GM19324 (cell line): ENCODE measurements around the gene DPCD.

Experiments used
- ATAC-seq: cut with Tn5 transposase; IDR thresholded peaks from one replicate; pipeline ENCODE4 v1.9.1; 2021; ENCODE audit warnings: mild to moderate bottlenecking, moderate library complexity; ENCODE audit not compliant: unreplicated experiment, low FRiP score

Gene DPCD

DNA sequence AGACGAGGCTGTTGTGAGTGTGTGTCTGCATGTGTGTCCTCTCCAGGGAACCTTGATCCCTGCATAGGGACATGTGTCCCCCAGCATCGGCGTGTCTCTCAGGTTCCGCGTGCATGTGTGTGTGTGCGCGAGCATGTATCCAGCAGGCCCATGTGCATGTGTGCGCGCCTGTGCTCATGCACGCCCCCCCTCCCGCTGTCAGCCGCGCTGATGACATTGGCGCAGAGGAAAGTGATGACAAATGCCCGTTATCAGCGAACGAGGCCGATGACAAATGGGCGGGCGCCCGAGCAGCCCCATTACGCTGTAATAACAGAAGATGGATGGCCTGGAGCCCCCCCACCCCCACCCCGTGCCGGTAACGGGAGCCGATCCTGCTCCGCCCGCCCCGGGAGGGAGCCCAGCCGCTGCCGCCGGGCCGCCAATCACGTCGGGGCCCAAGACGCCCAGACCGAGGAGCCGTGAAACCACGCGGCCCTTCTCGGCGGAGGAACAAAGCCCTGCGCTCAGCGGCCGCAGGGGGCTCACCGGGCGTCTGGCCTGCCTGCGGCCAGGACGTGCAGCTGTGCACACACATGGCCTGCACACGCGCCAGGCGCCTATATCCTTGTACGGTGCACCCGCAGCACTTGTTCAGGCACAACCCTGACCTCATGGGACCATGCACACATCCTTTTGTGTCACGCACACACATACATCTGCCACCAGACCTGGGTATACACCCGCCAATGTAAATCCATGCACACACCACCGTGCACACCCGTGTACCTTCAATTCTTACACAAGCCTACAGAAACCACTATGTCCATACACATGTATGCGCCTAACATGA is 21.6 kb upstream of the DPCD start:
- no peak for ATAC-seq

DNA sequence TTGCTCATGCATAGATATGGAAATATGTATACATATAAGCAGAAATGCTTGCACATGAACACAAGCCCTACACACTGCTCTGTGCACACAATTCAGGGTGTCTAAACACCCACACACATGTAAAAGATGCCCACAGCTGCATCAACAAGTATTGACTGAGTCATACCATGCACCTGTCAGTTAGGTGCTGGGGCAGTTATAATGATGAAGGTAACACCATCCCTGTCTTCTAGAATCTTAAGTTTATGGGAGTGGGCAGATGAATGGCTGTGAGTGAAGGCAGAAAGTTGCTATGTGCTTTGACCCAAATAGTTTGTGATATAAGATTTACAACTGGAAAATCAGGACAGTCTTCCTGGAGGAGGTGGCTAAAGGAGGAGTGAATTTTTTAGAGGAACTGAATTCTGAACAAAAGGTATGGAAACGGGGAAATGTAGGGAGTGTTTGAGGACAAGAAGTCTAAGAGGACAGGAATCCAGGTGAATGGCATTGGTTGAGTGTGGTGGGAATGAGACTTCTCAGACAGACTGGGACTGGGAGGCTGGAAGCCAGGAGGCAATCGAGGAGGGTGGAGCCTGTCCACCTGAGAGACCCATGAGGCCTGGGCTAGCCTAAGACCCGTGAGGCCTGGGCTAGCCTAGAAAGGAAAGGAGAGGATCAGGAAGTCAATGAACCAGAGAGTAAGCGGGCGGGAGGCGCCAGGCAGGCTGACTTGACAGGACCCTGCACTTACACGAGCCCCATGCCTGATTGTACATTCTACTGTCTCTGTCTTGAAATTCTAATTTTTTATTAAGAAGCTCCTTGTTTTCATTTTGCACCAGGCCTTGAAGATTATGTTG is 20.7 kb upstream of the DPCD start:
- no peak for ATAC-seq

DNA sequence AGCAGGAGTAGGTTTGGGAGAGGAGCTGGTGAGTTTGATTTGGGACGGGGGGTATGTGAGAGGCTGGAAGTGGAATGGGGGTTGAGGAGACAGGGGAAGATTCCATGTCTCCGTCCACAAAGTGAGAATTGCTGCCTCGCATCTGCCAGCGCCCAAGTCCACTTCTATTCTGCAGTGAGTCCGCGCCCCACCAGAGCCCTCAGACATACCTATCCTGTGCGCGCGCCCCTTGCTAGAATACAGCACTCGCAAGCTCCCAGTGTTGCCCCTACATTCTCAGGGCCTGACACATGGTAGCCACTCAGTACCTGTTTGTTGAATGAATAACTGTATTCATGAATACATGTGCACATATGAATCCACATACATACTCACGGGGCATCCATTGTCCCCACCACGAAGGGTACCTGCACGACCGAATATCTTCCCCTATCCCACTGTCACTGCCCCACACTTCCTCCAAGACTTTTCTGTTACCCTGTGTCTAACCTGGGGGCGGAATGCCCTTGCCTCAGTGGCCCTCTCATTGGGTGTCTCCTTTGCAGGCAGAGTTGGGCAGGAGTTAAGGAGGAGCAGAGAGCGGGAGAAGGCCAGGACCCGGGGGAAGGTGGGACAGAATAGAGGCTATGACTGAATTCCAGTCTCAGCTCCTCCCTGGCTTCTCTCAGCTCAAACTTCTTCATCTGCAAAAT is 19.9 kb upstream of the DPCD start:
- no peak for ATAC-seq

DNA sequence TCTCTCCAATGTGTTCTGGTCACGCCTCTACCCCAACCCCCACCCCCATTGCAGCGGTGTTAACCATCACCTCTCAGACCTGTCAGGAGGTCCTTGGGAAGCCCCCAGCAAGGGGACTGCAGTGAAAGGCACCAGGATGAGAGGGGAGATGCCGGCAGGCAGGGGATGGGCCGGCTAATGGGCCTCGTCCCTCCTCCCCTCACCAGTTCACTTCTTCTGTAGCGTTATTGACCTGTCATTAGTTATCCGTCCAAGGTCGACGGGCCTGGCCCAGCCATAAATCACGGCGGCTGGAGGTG is 18.8 kb upstream of the DPCD start:
- ATAC-seq: no peak

DNA sequence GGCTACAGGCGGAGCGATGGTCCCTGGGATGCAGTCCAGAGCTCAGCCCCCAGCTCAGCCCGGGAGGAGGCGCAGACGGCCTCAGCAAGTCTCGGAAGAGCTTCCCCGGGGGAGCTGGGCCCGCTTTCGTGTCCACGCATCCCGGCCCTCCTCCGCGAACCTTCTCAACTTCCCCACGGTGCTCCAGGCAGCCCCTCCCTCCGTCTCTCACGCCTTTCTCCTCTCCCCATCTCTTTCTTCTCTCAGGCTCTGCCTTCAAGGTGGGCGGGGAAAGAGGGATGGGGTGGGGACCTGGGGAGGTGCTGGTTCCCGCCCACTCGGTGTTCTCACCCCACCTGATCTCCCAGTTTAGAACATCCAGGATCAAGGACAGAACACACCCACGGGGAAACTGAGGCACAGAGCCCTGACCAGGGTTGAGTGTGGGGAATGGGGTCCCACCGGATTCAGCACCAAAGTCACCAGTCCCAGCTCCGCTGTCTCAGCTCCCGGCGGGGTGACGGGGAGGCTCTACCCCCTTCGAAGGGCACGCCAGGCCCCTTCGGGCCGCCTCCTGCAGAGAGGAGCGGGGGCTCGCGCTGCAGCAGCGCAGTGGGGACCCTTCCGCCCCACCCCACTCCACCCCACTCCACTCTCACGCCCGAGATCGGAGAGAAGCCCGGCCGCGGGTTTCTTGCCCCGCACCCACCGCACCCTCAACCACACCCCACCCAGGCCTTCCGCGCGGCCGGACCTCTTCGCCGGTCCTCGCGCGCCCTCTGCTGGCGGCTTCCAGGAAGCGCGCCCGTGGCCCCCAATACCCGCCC is 18.3 kb upstream of the DPCD start:
- ATAC-seq: no peak

DNA sequence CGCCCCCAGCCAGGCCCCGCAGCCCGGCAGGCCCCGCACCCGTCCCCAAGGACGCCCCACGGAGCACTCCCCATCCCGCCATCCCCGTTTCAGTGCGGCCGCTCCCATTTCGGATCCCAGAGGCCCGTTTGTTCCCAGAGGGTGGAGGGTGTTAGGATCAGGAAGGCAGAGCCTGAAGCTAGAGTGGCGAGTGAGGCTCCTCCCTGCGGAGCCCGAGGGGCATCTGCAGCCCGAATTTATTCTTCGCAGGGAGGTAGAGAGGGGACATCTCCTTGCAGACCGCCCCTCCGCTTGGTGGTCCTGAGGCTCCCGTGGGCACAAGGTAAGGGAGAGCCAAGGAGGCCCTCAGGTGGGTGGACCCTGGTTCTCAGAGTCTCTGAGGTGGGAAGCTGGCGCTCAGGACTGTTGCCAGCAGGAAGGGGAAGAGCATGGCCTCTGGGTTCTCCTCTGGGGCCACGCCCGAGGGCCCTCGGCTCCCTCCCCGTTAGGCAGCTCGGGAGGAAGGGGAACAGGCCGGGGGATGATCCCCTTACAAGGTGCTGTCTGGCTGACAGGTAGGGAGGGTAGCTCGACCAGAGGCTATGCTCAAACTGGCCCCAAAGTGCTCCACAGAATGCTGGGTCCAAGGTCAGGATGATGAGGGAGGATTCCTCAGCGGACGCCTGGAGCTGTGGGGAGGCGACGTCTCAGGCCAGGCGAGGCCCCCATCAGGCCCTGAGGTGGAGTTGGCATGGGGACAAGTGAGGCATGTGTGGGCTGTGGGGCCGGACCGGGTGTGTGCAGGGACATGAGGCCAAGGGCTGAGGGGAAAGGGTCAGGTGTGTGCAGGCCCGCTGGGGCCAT is 17.5 kb upstream of the DPCD start:
- ATAC-seq: no peak

DNA sequence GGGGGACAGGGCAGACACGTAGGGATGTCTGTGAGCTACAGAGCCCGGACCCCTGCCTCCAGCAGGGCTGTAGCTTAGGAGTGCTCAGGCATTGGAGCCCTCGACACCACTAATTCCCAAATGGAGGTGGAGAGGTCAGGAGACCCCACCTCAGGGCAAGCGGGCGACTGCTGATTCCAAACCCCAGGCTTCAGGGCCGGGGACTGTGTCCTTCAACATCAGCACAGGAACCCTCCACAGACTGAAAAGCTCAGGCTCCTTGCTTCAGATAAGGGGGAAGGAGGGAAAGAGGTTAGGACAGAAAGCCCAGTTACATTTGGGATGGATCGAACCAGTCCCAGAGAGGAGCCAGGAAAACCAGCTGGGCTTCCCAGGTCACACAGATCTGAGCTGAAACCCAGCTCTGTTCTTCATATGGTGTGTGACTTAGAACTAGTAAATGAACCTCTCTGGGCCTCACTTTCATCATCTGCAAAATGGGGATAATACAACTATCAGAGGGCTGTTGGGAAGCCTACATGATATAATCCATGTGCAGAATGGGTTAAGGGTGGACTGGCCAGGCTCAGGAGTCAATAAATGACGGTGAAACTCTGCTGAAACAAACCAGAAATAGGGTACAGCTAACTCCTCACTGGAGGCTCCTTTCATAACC is 16.7 kb upstream of the DPCD start:
- no peak for ATAC-seq

DNA sequence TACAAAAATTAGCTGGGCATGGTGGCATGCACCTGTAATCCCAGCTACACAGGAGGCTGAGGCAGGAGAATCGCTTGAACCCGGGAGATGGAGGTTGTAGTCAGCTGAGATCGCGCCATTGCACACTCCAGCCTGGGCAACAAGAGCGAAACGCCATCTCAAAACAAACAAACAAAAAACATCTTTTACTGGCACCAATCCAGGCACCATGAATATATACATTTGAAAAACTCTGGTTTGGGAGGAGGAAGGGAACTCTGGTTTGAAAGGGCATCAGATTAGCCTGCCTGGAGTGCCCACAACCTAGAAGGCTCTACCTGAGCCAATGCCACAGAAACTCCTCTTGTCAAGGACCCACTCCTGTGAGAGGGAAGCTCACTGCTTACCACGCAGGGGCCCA is 16.0 kb upstream of the DPCD start:
- ATAC-seq: no peak

DNA sequence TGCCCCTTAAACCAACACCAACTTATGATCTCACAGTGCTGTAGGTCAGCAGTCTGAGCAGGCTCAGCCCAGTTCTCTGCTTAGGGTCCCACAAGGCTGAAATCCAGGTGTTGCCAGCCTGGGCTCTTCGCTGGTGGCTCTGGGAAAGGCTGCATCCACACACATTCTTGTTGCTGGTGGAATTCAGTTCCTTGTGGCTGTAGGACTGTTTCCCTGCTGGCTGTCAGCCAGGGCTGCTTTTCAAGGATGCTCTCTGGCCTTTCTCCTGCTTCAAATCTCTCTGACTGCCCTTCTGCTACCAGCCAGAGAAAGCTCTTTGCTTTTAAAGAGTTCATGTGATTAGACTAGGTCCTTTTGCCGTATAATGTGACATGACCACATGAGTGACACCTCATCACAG is 15.3 kb upstream of the DPCD start:
- no peak for ATAC-seq

DNA sequence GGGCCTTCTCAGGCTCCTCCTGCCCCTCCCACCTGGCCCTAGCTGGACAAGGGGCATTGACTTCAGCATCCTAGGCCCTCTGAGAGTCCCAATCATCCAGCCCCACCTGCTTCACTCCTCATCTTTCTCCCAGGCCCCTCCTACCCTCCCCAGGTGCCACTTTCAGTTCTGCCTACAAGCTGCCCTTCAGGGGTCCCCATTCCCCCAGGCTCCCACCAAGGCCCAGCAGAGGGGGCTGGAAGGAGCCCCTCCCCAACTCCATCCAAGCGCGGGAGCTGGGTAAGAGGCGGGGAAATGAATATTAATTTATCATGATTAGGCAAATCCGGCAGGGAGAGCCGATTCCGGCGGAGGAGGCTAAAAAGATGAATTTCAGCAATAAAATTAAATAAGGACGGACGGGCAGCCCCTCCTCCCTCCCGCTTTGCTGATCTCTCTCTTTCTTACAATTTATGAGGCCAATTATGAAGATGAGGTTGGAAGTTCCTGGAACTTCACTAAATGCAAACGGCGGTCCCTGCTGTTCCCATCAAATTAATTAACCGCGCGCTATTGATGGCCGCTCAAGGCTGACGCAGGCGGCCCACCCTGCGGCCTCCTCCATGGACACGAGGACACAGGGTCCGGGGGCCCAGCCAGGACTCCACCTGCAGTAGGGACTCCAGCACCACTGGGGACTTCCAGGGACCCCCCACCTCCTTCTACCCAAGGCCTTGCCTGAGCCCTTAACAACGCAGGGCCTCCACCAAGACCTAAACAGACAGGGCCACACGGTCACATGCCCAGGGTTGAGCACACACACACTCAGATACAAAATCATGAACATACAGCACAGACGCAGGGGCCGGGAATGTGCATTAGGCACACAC is 14.0 kb upstream of the DPCD start:
- ATAC-seq: no peak

DNA sequence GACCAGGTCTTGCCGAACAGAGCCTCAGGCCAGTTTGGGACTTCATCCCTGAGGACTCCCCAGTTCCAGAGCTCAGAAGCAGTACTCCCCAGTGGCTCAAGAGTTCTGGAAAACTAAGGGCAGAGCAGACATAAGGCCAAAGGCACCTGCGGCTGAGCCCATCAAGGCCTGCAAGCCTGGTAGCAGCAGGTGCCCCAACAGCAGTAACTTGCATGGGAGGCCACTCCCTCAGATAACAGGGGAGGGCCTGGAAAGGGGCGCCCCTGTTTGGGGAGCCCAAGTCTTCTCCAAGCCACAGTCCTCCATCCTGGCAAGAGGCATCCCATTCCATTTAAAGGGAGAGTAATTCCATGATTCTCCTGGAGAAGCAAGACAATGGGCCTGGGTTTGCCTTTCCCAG is 13.0 kb upstream of the DPCD start:
- no peak for ATAC-seq

DNA sequence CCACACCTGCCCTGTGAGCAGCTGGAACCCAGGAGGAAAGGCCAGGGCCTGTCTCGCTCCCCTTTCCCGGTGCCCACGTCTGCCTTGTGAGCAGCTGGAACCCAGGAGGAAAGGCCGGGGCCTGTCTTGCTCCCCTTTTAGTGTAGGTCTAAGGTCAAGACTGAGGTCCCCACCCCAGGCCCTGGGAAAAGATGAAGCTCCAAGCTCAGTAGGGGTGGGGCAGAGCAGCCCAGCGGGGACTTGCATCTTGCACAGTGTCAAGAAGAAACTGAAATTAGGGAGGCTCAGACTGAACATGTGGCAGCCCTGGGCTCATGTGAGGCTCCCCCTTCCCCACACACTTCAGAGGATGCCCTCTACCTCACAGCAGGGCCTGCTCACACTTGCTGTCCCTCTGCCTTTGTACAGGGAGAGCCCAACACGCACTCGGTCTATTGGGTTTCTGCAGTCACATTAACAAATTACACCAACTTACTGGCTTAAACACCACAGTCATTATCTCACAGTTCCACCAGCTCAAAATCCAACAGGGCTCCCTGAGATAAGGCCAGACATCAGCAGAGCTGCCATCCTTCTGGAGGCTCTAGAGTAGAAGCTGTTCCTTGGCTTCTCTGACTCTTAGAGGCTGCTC is 12.4 kb upstream of the DPCD start:
- ATAC-seq: no peak

DNA sequence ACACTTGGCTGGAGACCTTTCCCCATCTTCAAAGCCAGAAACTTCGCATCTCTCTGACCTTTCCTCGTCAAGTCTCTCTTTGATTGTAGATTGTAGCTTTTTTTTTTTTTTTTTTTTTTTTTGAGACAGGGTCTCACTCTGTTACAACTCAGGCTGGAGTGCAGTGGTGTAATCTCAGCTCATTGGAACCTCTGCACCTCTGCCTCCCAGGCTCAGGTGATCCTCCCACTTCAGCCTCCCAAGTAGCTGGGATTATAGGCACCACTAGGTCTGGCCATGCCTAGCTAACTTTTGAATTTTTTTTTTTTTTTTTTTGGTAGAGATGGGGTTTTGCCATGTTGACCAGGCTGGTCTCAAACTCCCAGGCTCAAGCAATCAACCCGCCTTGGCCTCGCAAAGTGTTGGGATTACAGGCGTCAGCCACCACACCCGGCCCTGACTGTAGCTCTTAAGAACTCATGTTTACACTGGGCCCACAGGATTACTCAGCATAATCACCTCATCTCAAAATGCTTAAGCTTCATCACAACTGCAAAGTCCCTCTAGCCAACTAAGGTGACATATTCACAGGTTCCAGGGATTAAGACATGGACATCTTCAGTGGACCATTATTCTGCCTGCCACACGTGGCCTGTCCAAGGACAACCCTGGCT is 11.8 kb upstream of the DPCD start:
- no peak for ATAC-seq

DNA sequence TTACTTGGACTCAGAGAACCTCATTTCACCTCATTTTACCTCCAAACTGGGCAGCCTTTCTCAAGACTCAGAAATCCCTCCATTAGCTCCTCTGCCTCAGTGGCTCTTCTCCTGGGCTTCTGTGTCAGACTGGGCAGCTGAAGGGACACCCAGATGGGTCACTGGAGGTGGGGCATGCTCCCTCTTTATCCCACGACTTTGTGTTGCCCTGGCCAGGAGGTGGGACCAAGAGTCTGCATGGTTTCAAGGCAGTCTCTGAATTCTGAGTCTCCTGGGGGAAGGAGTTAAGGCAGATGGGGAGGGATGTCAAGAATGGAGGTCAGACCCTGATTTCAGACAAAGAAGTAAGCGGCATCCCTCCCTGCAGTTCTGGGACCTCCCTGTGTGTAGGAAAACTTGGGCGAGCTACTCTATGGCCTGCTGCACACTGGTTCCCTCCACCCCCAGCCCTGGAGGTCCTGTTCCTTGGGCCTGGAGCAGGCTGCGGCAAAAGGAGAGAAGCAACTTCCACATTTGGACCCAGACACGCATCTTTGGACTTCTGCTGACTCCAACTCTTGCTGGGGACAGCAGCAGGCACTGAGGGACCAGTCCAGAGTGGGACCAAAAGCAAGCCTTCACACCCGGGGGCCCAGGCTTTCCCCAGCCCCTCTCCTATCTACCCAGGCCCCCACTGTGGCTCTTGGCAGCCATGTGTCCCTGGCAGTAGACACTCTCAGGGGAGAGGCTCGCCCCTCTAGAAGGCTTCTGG is 10.8 kb upstream of the DPCD start:
- no peak for ATAC-seq

DNA sequence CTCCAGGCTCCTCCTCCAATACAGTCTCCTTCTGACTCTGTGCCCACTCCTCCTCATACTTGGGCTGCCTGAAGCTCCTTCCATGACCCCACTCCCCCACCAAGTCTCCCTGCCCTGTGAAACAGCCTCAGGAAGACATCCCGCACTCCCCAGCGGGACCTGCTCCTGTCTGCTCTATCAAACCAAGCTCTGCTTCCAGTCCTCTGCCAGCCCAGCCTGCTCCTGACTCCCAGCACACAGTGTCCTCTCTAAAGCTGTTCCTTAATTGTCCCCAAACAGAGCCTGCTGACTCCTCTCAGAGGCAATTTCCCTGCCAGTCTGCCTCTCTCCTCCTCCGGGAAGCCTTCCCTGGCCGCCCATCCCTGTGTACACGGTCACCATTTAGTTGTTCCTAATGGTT is 9.9 kb upstream of the DPCD start:
- ATAC-seq: no peak

DNA sequence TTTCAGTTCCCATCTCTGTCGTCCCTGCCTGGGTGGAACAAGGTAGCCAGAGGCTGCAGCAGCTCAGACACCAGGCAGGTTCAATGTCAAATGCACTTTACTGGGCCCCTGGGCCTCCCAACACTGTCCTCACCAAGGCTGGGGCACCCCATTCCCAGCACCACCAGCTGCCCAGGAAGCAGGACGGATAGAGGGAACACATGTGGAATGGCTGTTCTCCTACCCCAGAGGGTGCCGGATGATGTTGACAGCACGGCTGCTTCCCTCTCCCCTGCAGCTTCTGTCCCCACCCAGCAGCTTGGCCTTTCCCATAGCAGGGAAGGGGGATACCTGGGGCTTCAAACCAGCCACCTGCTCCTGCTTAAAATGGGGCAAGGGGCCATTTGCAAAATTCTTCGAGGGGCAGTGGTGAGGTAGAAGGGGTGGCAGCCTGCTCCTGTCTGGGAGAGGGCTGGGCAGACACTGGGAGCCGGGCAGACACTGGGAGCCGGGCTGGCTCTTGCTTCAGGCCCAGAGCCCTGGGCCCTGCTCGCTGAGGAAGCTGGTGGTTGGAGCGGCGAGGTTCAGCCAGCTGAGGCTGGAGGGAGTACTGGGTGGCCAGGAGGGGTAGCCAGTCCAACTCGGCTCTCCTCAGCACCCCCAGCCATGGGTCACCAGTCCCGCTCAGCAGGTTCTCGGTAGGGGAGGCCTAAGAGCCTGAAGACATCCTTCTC is 9.2 kb upstream of the DPCD start:
- no peak for ATAC-seq
